ENCODE results near the gene LARGE1.

LARGE1 gene

DNA sequence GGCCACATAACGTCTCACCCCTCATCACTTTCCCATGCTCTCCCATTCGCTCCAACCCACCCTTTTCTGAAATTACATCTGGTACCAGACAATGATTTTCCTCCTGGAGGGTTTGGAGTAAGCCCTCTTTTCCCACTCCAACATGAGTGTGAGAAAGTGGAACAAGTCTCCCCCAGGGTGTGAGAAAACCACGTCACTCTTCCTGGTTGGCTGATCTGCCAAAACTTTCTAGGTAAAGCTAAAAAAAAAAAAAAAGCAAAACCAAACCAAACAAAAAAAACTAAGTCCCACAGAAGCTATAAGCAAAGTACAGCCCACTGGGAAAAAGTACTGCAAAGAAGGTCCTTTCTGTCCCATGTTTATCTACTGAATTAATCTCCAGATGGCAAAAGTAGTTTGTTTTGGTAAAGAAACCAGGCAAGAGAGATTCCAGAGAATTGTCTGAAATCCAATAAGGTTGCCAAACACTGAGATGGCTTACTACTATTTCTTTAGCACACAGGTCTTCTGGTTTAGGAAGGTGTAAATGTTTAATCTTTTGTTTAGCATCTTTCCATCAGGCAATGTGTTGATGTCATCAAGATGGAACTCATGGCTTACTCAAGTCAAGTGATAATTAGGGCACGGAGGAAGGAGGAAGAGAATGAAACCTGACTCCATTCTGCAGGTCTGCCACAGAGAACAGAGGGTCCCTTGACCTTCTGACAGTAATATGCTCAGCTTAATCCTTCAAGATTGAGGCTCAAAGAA lies 395.6 kb downstream of the LARGE1 start:
- no peaks in the 10 kb centered on the region for H3F3A ChIP-seq (ENCODE audit: low read depth)
- H3K27me3 ChIP-seq (ENCODE audit: insufficient read depth, low read length, poor library complexity, severe bottlenecking): no peaks in the 10 kb centered on the region
- no peaks in the 10 kb centered on the region; the same call in 1 of the 2 replicates for H3K9me3 ChIP-seq (ENCODE audit: insufficient read depth, low read depth, low read length)
- H3K79me2 ChIP-seq (ENCODE audit: insufficient read depth, low read length): no peaks in the 10 kb centered on the region
- no peak overlapping the region for H3K4me3 ChIP-seq (ENCODE audit: low read length, poor library complexity, severe bottlenecking)
- no peak overlapping the region for H2AFZ ChIP-seq (ENCODE audit: low read length)
- TF ChIP-seq, protein P1, sequence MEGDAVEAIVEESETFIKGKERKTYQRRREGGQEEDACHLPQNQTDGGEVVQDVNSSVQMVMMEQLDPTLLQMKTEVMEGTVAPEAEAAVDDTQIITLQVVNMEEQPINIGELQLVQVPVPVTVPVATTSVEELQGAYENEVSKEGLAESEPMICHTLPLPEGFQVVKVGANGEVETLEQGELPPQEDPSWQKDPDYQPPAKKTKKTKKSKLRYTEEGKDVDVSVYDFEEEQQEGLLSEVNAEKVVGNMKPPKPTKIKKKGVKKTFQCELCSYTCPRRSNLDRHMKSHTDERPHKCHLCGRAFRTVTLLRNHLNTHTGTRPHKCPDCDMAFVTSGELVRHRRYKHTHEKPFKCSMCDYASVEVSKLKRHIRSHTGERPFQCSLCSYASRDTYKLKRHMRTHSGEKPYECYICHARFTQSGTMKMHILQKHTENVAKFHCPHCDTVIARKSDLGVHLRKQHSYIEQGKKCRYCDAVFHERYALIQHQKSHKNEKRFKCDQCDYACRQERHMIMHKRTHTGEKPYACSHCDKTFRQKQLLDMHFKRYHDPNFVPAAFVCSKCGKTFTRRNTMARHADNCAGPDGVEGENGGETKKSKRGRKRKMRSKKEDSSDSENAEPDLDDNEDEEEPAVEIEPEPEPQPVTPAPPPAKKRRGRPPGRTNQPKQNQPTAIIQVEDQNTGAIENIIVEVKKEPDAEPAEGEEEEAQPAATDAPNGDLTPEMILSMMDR (conservative IDR thresholded peaks at IDR 0.05; ENCODE audit: low read length): no peak
- no peak for TF ChIP-seq EZH2phosphoT487 (IDR thresholded peaks at IDR 0.05; ENCODE audit: borderline replicate concordance)
- H4K20me1 ChIP-seq (ENCODE audit: insufficient read depth, low read length, poor library complexity, severe bottlenecking): no peaks in the 10 kb centered on the region
- H3K36me3 ChIP-seq (ENCODE audit: insufficient read depth, low read length): no peaks in the 10 kb centered on the region
- no peak overlapping the region for H3K9ac ChIP-seq (ENCODE audit: low read depth, low read length, poor library complexity, severe bottlenecking)
- no peak overlapping the region for H3K4me2 ChIP-seq (ENCODE audit: low read depth, low read length, poor library complexity, severe bottlenecking)
- H3K9me2 ChIP-seq (replicated peaks; ENCODE audit: low read depth, low read length): no peaks in the 10 kb centered on the region
- no peaks in the 10 kb centered on the region for H3K4me1 ChIP-seq (ENCODE audit: insufficient read depth, low read length, poor library complexity, severe bottlenecking)

GRCh38 chr22:33521879-33522665 lies 398.2 kb downstream of the LARGE1 start:
- H3K9ac ChIP-seq (ENCODE audit: low read depth, low read length, poor library complexity, severe bottlenecking): no peak overlapping the region
- H4K20me1 ChIP-seq (ENCODE audit: insufficient read depth, low read length, poor library complexity, severe bottlenecking): no peaks in the 10 kb centered on the region
- no peaks in the 10 kb centered on the region for H3K4me1 ChIP-seq (ENCODE audit: insufficient read depth, low read length, poor library complexity, severe bottlenecking)
- H3K27me3 ChIP-seq (ENCODE audit: insufficient read depth, low read length, poor library complexity, severe bottlenecking): no peaks in the 10 kb centered on the region
- no peaks in the 10 kb centered on the region for H3F3A ChIP-seq (ENCODE audit: low read depth)
- no peaks in the 10 kb centered on the region for H3K36me3 ChIP-seq (ENCODE audit: insufficient read depth, low read length)
- no peak overlapping the region for H3K4me2 ChIP-seq (ENCODE audit: low read depth, low read length, poor library complexity, severe bottlenecking)
- no peak overlapping the region for H3K4me3 ChIP-seq (ENCODE audit: low read length, poor library complexity, severe bottlenecking)
- no peak for TF ChIP-seq EZH2phosphoT487 (IDR thresholded peaks at IDR 0.05; ENCODE audit: borderline replicate concordance)
- TF ChIP-seq, protein P1 (conservative IDR thresholded peaks at IDR 0.05; ENCODE audit: low read length): no peak
- no peak overlapping the region for H2AFZ ChIP-seq (ENCODE audit: low read length)
- H3K79me2 ChIP-seq (ENCODE audit: insufficient read depth, low read length): no peaks in the 10 kb centered on the region
- H3K9me2 ChIP-seq (replicated peaks; ENCODE audit: low read depth, low read length): no peaks in the 10 kb centered on the region
- no peaks in the 10 kb centered on the region; the same call in 1 of the 2 replicates for H3K9me3 ChIP-seq (ENCODE audit: insufficient read depth, low read depth, low read length)

DNA sequence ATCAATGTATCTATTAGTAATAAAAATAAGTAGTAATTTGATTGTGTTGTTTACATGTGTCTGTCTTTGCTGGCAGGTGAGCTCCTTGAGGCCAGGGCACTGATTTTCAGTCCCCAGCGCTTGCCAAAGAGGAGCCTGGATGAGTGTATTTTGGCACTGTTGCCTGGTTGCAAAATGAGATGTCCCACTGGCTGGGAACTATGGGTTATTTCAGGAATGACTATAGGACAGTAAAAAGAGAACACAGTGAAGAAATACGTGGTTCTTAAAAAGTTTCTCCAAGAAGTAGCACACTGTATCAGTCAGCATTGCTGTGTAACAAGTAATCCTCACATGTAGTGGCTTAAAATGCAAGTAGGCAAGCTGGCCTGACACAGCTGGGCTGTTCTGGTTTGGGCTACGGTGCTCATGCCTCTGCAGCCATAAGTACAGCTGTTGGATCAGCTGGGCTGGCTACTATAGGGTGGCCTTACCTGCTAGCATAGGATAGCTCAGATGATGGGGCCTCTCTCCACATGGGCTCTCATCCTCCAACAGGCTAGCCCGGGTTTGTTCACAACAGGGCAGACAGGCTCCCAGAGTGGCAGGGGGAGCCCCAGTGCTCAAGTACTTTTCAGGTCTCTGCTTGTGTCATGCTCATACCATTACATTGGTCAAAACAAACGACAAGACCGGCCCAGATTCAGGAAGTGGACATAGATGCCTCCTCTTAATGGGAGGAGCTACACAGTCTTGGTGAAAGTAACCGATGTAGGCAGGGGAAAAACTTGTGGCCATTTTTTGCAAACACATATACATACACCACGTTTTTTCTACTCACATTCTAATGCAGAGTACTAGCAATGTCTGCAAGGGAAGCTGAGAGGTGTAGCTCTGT lies 399.1 kb downstream of the LARGE1 start:
- Histone ChIP-seq H3K9me2 (replicated peaks; ENCODE audit: low read depth, low read length) (no peaks in the 10 kb centered on the region), H3F3A (ENCODE audit: low read depth) (no peaks in the 10 kb centered on the region), H3K4me2 (ENCODE audit: low read depth, low read length, poor library complexity, severe bottlenecking) (no peak overlapping the region), H4K20me1 (ENCODE audit: insufficient read depth, low read length, poor library complexity, severe bottlenecking) (no peaks in the 10 kb centered on the region), H3K9ac (ENCODE audit: low read depth, low read length, poor library complexity, severe bottlenecking) (no peak overlapping the region), H3K4me1 (ENCODE audit: insufficient read depth, low read length, poor library complexity, severe bottlenecking) (no peaks in the 10 kb centered on the region), H3K36me3 (ENCODE audit: insufficient read depth, low read length) (no peaks in the 10 kb centered on the region), H3K9me3 (ENCODE audit: insufficient read depth, low read depth, low read length) (no peaks in the 10 kb centered on the region), H3K4me3 (ENCODE audit: low read length, poor library complexity, severe bottlenecking) (no peak overlapping the region), H3K79me2 (ENCODE audit: insufficient read depth, low read length) (no peaks in the 10 kb centered on the region), H3K27me3 (ENCODE audit: insufficient read depth, low read length, poor library complexity, severe bottlenecking) (no peaks in the 10 kb centered on the region), H2AFZ (ENCODE audit: low read length) (no peak overlapping the region)
- TF ChIP-seq, protein P1 (conservative IDR thresholded peaks at IDR 0.05; ENCODE audit: low read length): no peak
- TF ChIP-seq EZH2phosphoT487 (IDR thresholded peaks at IDR 0.05; ENCODE audit: borderline replicate concordance): no peak
